Fibroblast of mammary gland (primary cell): ENCODE measurements around the gene RTN4R.

Experiments
- DNase-seq: peaks from one replicate; pipeline ENCODE4 v3.0.0-alpha.2; 2010; ENCODE audit warnings: low read depth
- H3K4me3 ChIP-seq: 2 replicates; pipeline ENCODE4 v1.5.1; 2011; ENCODE audit warnings: low read depth, mild to moderate bottlenecking, low read length, moderate library complexity; ENCODE audit not compliant: control insufficient read depth
- CTCF ChIP-seq: conservative IDR thresholded peaks from 2 replicates; pipeline ENCODE4 v1.5.1; 2011; ENCODE audit warnings: low read depth, low read length, inconsistent platforms; ENCODE audit not compliant: control insufficient read depth, insufficient read depth

RTN4R gene

GRCh38 chr22:20243176-20243536 lies 25.0 kb downstream of the RTN4R start:
- no peak for DNase-seq

DNA sequence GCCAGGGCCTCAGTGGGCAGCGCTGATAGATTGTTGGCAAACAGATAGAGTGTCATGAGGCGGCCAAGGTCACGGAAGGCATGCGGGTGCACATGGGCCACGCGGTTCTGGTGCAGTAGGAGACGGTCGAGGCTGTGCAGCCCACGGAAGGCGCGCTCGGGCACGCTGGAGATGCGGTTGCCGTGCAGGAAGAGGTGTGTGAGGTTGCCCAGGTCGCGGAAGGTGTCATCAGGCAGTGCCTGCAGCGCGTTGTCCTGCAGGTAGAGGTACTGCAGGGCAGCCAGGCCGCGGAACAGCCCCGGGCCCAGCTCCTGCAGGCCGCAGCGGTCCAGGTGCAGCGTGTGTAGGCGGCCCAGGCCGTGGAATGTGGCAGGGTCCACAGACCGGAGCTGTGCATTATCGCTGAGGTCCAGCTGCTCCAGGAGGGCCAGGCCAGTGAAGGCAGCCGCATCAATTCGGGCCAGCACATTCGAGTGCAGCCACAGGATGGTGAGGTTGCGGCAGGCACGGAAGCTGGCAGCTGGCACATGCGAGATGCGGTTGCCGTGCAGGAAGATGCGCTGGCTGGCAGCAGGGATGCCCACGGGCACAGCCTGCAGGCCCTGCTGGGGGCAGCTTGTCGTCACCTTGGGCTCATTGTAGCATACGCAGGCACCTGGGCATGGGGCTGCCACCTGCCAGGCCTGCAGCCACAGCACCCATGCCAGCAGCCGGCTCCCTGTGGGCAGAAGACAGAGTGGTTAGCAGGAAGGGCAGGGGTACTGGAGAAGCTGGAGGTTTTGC lies 25.5 kb downstream of the RTN4R start:
- no peak for DNase-seq
- H3K4me3 ChIP-seq, result no peak overlapping the region
- no peak for TF ChIP-seq CTCF

More at GRCh38 chr22:20243176-20243536, 25.0 kb downstream of the RTN4R start:
- no peak for TF ChIP-seq CTCF
- H3K4me3 ChIP-seq, result no peak overlapping the region

GRCh38 chr22:20241579-20242392 lies 26.3 kb downstream of the RTN4R start:
- no peak overlapping the region for H3K4me3 ChIP-seq
- no peak for DNase-seq

GRCh38 chr22:20240900-20241299 lies 27.2 kb downstream of the RTN4R start:
- DNase-seq, result no peak
- no peak for TF ChIP-seq CTCF
- no peak overlapping the region for H3K4me3 ChIP-seq

More at GRCh38 chr22:20241579-20242392, 26.3 kb downstream of the RTN4R start:
- TF ChIP-seq CTCF, result no peak

DNA sequence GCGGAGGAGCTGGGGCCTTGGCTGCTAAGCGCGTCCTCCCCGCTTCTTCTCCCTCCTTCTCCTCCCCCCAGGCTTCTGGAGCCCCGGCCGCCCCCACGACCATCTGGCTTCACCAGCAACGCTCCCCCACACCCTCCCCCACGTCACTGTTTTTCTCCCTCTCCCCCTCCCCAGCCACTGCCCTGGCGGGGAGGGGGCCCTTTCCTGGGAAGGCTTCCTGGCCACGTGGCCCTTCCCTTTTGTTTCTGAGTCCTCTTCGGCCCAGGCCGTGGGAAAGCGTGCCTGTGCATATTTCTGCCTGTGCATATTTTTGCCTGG lies 27.7 kb downstream of the RTN4R start:
- no peak for TF ChIP-seq CTCF
- no peak for DNase-seq
- no peak overlapping the region for H3K4me3 ChIP-seq

GRCh38 chr22:20239676-20240446 lies 28.3 kb downstream of the RTN4R start:
- no peak for TF ChIP-seq CTCF
- no peak for DNase-seq
- no peak overlapping the region for H3K4me3 ChIP-seq
